Stomach (tissue), 9 donors: ENCODE results near the gene PPM1F. TPM values are rescaled to one million over a fixed set of nuclear protein-coding genes. Genes with fewer than 3 reads are reported as not detected.

ENCODE experiments used
- DNase-seq, 2 donors: peaks; one replicate each; pipeline versions ENCODE4 v3.0.0 to v3.0.0-alpha.2; 2013 to 2019
- H3K27ac ChIP-seq, 5 donors: fragments of 200-600 bp in 4 of 5; sonication (generic) in 4 of 5; one replicate each; pipeline ENCODE4 v1.5.1; 2013 to 2019; ENCODE audit warnings: mild to moderate bottlenecking in 1 of 5, moderate library complexity in 1 of 5
- H3K27me3 ChIP-seq, 3 donors: fragments of 200-600 bp; sonication (generic); one replicate each; pipeline ENCODE4 v1.5.1; 2017 to 2019; ENCODE audit warnings: mixed run types in 1 of 3
- H3K36me3 ChIP-seq, 4 donors: fragments of 200-600 bp; sonication (generic); 1 replicate in 3 of 4; 2 replicates in 1 of 4; pipeline ENCODE4 v1.5.1; 2016 to 2019
- H3K4me1 ChIP-seq, 4 donors: fragments of 200-600 bp; sonication (generic); one replicate each; pipeline ENCODE4 v1.5.1; 2016 to 2019
- H3K4me3 ChIP-seq, 4 donors: fragments of 200-600 bp; sonication (generic) in 3 of 4; one replicate each; pipeline ENCODE4 v1.5.1; 2016 to 2019; ENCODE audit warnings: mild to moderate bottlenecking in 1 of 4
- H3K9me3 ChIP-seq, 4 donors: fragments of 200-600 bp; sonication (generic); one replicate each; pipeline ENCODE4 v1.5.1; 2016 to 2019
- CTCF ChIP-seq, 7 experiments: fragments of 450-650 bp in 4 of 7; fragments of 200-600 bp in 3 of 7; sonication (generic) in 3 of 7; IDR thresholded peaks; one replicate each; pipeline ENCODE4 v1.5.1; 2016 to 2019; ENCODE audit warnings: antibody characterized with exemption in 7 of 7, control low read depth in 2 of 7, mild to moderate bottlenecking in 1 of 7
- EP300 ChIP-seq: sonication (generic); formaldehyde crosslinking; IDR thresholded peaks from one replicate; pipeline ENCODE4 v1.6.1; 2017; ENCODE audit warnings: antibody characterized with exemption
- POLR2A ChIP-seq, 4 donors: fragments of 450-650 bp; IDR thresholded peaks; one replicate each; pipeline ENCODE4 v1.6.1; 2016; ENCODE audit warnings: antibody characterized with exemption in 4 of 4, control low read depth in 2 of 4, mild to moderate bottlenecking in 1 of 4, moderate library complexity in 1 of 4
- POLR2AphosphoS5 ChIP-seq, 3 donors: sonication (generic); formaldehyde crosslinking; IDR thresholded peaks; one replicate each; pipeline ENCODE4 v1.6.1; 2016; ENCODE audit warnings: antibody characterized with exemption in 3 of 3
- WGBS, 5 donors: extraction: QIAGEN DNeasy Blood & Tissue Kit in 3 of 5; methylation state at CpG; one replicate each; pipeline versions ENCODE4 v1.1.5 to v1.1.7; 2013 to 2018; 5-methylcytosine and 5-hydroxymethylcytosine counted together
- intact Hi-C: fragments of 100-400 bp; cut with DNase I; formaldehyde crosslinking; loops from one replicate; pipeline ENCODE4 v1.15.1; 2023; ENCODE audit warnings: low total_unique reads
- polyA plus RNA-seq, 3 donors: library from polyadenylated mRNA; stranded (reverse); fragments of 200-250 nt; gene quantifications; one replicate each; pipeline ENCODE4 v1.2.3, GENCODE V29; 2013
- total RNA-seq, 5 donors: library from RNA; depleted of rRNA; stranded (reverse); fragments of >200 nt; gene quantifications; one replicate each; pipeline versions ENCODE4 v1.1.0 to v1.2.3, GENCODE V29; 2014 to 2016
- donor health status: healthy with polysubstance abuse.
- donor health status: Bipolar disorder and iron deficiency.
- donor health status: healthy.

The PPM1F gene
- total and polyA plus RNA-seq, 8 donors, result 6.7 to 285 (median 16.8) TPM

- H3K9me3 ChIP-seq, result no peaks in the 10 kb centered on the region
- DNase-seq, result no peak
- no peaks in the 10 kb centered on the region for H3K27me3 ChIP-seq
- H3K27ac ChIP-seq, result peak overlapping the region in 4 of 5 donors; percentile 15 to 80 (median 68)
- intact Hi-C loops, result no loop called here
- peaks cover 4 to 69% (median 48%) of the 10 kb centered on the region in 4 donors for H3K4me1 ChIP-seq
- WGBS, 5 donors, result 81 to 90% (median 85%) methylated on average over 5 to 8 of the region's 8 CpGs
- peaks cover 8 to 17% (median 16%) of the 10 kb centered on the region in 4 donors for H3K36me3 ChIP-seq
- no peak overlapping the region for H3K4me3 ChIP-seq
- TF ChIP-seq POLR2AphosphoS5 (IDR thresholded peaks at IDR 0.05), result no peak
- no peak for TF ChIP-seq EP300
- no peak for TF ChIP-seq POLR2A (IDR thresholded peaks at IDR 0.05)
- no peak for TF ChIP-seq CTCF (IDR thresholded peaks at IDR 0.05)
Measured at GRCh38 chr22:21949569-21949918, 3.1 kb downstream of the PPM1F start.

- intact Hi-C loops, result no loop called here
Measured at GRCh38 chr22:21948824-21949568, 3.7 kb downstream of the PPM1F start.

GRCh38 chr22:21948390-21948789 is 4.3 kb downstream of the PPM1F start:
- 68 to 82% (median 77%) methylated on average over 8 of the region's 8 CpGs for WGBS, 5 donors
- Histone ChIP-seq H3K9me3 (no peaks in the 10 kb centered on the region), H3K27me3 (no peaks in the 10 kb centered on the region), H3K4me1 (peaks cover 11 to 80% (median 55%) of the 10 kb centered on the region in 4 donors), H3K27ac (peak overlapping the region in 4 of 5 donors; percentile 37 to 80 (median 76)), H3K4me3 (no peak overlapping the region), H3K36me3 (peaks cover 8 to 29% (median 22%) of the 10 kb centered on the region in 4 donors)
- TF ChIP-seq EP300, result no peak
- TF ChIP-seq POLR2AphosphoS5 (IDR thresholded peaks at IDR 0.05), result no peak
- TF ChIP-seq CTCF (IDR thresholded peaks at IDR 0.05), result no peak
- TF ChIP-seq POLR2A (IDR thresholded peaks at IDR 0.05), result no peak
- intact Hi-C loops, result no loop called here
- no peak for DNase-seq

More at GRCh38 chr22:21948824-21949568, 3.7 kb downstream of the PPM1F start:
- Histone ChIP-seq H3K27me3 (no peaks in the 10 kb centered on the region), H3K27ac (peak overlapping the region in 4 of 5 donors; percentile 37 to 80 (median 76)), H3K4me3 (no peak overlapping the region), H3K4me1 (peaks cover 5 to 75% (median 51%) of the 10 kb centered on the region in 4 donors), H3K36me3 (peaks cover 8 to 23% (median 21%) of the 10 kb centered on the region in 4 donors), H3K9me3 (no peaks in the 10 kb centered on the region)
- TF ChIP-seq EP300, result no peak
- TF ChIP-seq POLR2A (IDR thresholded peaks at IDR 0.05), result no peak
- peak in 1 of 3 donors; percentile 43 for TF ChIP-seq POLR2AphosphoS5 (IDR thresholded peaks at IDR 0.05)
- DNase-seq, result no peak
- 84 to 86% (median 85%) methylated on average over 6 to 7 of the region's 7 CpGs for WGBS, 5 donors

GRCh38 chr22:21947040-21948014 is 5.3 kb downstream of the PPM1F start:
- intact Hi-C loops, result no loop called here
- H3K36me3 ChIP-seq, result peaks cover 8 to 29% (median 22%) of the 10 kb centered on the region in 4 donors
- 62 to 69% (median 65%) methylated on average over 16 of the region's 16 CpGs for WGBS, 5 donors
- no peak for TF ChIP-seq EP300
- peak in 3 of 7 experiments; percentile 37 to 51 (median 37) for TF ChIP-seq CTCF (IDR thresholded peaks at IDR 0.05)
- peaks cover 17 to 85% (median 62%) of the 10 kb centered on the region in 4 donors for H3K4me1 ChIP-seq
- no peaks in the 10 kb centered on the region for H3K27me3 ChIP-seq
- no peak overlapping the region for H3K4me3 ChIP-seq
- peak in 1 of 2 donors; percentile 65 for DNase-seq
- H3K9me3 ChIP-seq, result no peaks in the 10 kb centered on the region
- H3K27ac ChIP-seq, result peak overlapping the region; percentile 45 to 80 (median 74)
